Hepatic stellate cell (primary cell): ENCODE results near the gene PALM2AKAP2.
A peak's percentile ranks its signal among the peaks of the same experiment; 100 is the strongest.

Experiments
- DNase-seq: peaks from one replicate; pipeline ENCODE4 v3.0.0; 2011; ENCODE audit warnings: low spot score

Gene PALM2AKAP2

GRCh38 chr9:109779711-109780452 is at the start of gene PALM2AKAP2:
PALM2AKAP2 (plus strand) TSS chr9:109780198; CDS start chr9:109780489, 291 bp downstream.
- peak; percentile 69 for DNase-seq

- no peak for DNase-seq
Measured at GRCh38 chr9:109730228-109730627, 49.8 kb upstream of the PALM2AKAP2 start.

GRCh38 chr9:109733690-109734089 is 46.3 kb upstream of the PALM2AKAP2 start:
- peak; percentile 27 for DNase-seq

GRCh38 chr9:109734814-109735213 is 45.2 kb upstream of the PALM2AKAP2 start:
- DNase-seq: no peak

- no peak for DNase-seq
Measured at GRCh38 chr9:109735801-109736200, 44.2 kb upstream of the PALM2AKAP2 start.

GRCh38 chr9:109737295-109737694 is 42.7 kb upstream of the PALM2AKAP2 start:
- DNase-seq: no peak

GRCh38 chr9:109739760-109740159 is 40.2 kb upstream of the PALM2AKAP2 start:
- no peak for DNase-seq

- no peak for DNase-seq
Measured at GRCh38 chr9:109742776-109743348, 37.1 kb upstream of the PALM2AKAP2 start.

- no peak for DNase-seq
Measured at GRCh38 chr9:109743696-109744095, 36.3 kb upstream of the PALM2AKAP2 start.

- peak; percentile 55 for DNase-seq
Measured at GRCh38 chr9:109745335-109746283, 34.4 kb upstream of the PALM2AKAP2 start.

GRCh38 chr9:109751253-109751652 is 28.7 kb upstream of the PALM2AKAP2 start:
- DNase-seq: no peak

GRCh38 chr9:109753308-109753707 is 26.7 kb upstream of the PALM2AKAP2 start:
- DNase-seq: no peak

- no peak for DNase-seq
Measured at GRCh38 chr9:109755040-109755439, 25.0 kb upstream of the PALM2AKAP2 start.

GRCh38 chr9:109759589-109759988 is 20.4 kb upstream of the PALM2AKAP2 start:
- DNase-seq: no peak

- no peak for DNase-seq
Measured at GRCh38 chr9:109765278-109765677, 14.7 kb upstream of the PALM2AKAP2 start.

GRCh38 chr9:109765830-109766229 is 14.2 kb upstream of the PALM2AKAP2 start:
- DNase-seq: no peak

GRCh38 chr9:109766351-109766750 is 13.6 kb upstream of the PALM2AKAP2 start:
- no peak for DNase-seq

- DNase-seq: no peak
Measured at GRCh38 chr9:109767404-109767803, 12.6 kb upstream of the PALM2AKAP2 start.

- DNase-seq: no peak
Measured at GRCh38 chr9:109767814-109768213, 12.2 kb upstream of the PALM2AKAP2 start.

GRCh38 chr9:109769250-109769649 is 10.7 kb upstream of the PALM2AKAP2 start:
- DNase-seq: no peak

GRCh38 chr9:109770101-109770500 is 9.9 kb upstream of the PALM2AKAP2 start:
- DNase-seq: no peak

GRCh38 chr9:109771087-109771486 is 8.9 kb upstream of the PALM2AKAP2 start:
- peak; percentile 53 for DNase-seq
